ENCODE results near the gene CBLB.

DNA sequence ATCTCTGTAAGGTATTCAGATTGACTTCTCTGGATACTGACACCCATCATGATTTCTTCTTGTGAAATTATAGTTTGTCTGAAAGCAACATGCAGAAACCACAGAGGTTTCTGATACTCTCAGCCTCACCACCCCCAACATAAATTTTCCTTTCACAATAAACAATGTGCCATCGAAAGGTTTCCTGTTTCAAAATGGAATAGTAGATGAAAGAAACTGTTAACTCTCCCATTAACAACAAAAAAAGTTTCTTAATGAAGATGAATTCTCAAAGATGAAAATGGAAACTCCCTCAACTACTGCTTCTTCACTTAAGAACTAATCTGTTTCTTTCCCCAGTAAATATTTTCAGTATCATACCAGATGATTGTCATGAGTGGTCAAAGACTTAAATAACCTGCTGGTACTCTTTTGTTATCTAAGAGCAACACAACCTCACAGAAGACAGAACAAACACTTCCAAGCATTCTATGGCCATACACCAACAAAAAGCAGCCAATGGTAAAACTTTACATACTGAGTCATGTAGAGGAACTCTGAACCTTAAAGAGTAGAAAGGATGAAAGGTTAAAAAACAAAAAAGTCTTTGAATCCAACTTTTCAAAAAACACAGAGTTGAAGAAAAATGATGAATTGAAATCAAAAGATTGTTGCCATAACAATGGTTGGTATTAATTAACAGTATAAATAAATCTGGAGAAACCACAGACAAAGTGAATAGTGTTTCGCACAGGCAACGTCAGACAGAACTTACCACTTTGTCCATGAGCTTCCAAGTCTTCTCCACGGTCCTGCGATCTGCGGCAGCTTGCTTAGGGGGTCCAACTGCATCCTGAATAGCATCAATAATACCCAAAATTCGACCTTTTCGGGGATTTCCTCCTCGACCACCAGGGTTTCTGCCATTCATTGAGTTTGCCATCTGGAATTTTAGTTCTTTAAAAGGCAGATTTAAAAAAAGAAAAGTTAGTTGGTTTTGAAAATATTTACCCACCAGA is 1.9 kb downstream of the CBLB start:
- no peak for TF ChIP-seq POLR2AphosphoS5 (IDR thresholded peaks at IDR 0.05)
- TF ChIP-seq, protein P1, sequence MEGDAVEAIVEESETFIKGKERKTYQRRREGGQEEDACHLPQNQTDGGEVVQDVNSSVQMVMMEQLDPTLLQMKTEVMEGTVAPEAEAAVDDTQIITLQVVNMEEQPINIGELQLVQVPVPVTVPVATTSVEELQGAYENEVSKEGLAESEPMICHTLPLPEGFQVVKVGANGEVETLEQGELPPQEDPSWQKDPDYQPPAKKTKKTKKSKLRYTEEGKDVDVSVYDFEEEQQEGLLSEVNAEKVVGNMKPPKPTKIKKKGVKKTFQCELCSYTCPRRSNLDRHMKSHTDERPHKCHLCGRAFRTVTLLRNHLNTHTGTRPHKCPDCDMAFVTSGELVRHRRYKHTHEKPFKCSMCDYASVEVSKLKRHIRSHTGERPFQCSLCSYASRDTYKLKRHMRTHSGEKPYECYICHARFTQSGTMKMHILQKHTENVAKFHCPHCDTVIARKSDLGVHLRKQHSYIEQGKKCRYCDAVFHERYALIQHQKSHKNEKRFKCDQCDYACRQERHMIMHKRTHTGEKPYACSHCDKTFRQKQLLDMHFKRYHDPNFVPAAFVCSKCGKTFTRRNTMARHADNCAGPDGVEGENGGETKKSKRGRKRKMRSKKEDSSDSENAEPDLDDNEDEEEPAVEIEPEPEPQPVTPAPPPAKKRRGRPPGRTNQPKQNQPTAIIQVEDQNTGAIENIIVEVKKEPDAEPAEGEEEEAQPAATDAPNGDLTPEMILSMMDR (IDR thresholded peaks at IDR 0.05 in 8 of 11, conservative IDR thresholded peaks at IDR 0.05 in 3 of 11), result no peak
- no peak for TF ChIP-seq POLR2A (IDR thresholded peaks at IDR 0.05)
